Hepatic stellate cell (primary cell): ENCODE measurements around the gene ARMC9.
"Not testable (repeated sequence)": the region's sequence is repeated elsewhere in the genome, so short reads cannot be mapped to it uniquely, and the experiment has no call there.

Experiments used
- DNase-seq: peaks from one replicate; pipeline ENCODE4 v3.0.0; 2011; ENCODE audit warnings: low spot score

Gene ARMC9

GRCh38 chr2:231364061-231364460 lies 165.6 kb downstream of the ARMC9 start:
- DNase-seq: no peak

- DNase-seq: peak; percentile 92
These were observed 166.8 kb downstream of the ARMC9 start for GRCh38 chr2:231364961-231365810.

GRCh38 chr2:231367178-231367577 lies 168.7 kb downstream of the ARMC9 start:
- no peak for DNase-seq

GRCh38 chr2:231369580-231370428 lies 171.4 kb downstream of the ARMC9 start:
- no peak for DNase-seq

- no peak for DNase-seq
These were observed 172.0 kb downstream of the ARMC9 start for GRCh38 chr2:231370429-231370748.

- DNase-seq: no peak
These were observed 172.5 kb downstream of the ARMC9 start for GRCh38 chr2:231370749-231371429.

- no peak for DNase-seq
These were observed 173.1 kb downstream of the ARMC9 start for GRCh38 chr2:231371430-231372054.

GRCh38 chr2:231372326-231372725 lies 173.9 kb downstream of the ARMC9 start:
- no peak for DNase-seq

GRCh38 chr2:231373184-231373583 lies 174.8 kb downstream of the ARMC9 start:
- no peak for DNase-seq

- no peak for DNase-seq
These were observed 175.4 kb downstream of the ARMC9 start for GRCh38 chr2:231373786-231374349.

- no peak for DNase-seq
These were observed 176.3 kb downstream of the ARMC9 start for GRCh38 chr2:231374771-231375170.

- not testable (repeated sequence) for DNase-seq
These were observed 177.7 kb downstream of the ARMC9 start for GRCh38 chr2:231375994-231376615.

GRCh38 chr2:231376857-231377256 lies 178.4 kb downstream of the ARMC9 start:
- DNase-seq: no peak

GRCh38 chr2:231378026-231378722 lies 179.7 kb downstream of the ARMC9 start:
- DNase-seq: no peak

- no peak for DNase-seq
These were observed 181.1 kb downstream of the ARMC9 start for GRCh38 chr2:231379266-231380215.

GRCh38 chr2:231380307-231380706 lies 181.9 kb downstream of the ARMC9 start:
- DNase-seq: no peak

- DNase-seq: no peak
These were observed 182.8 kb downstream of the ARMC9 start for GRCh38 chr2:231380991-231381847.

GRCh38 chr2:231382116-231382515 lies 183.7 kb downstream of the ARMC9 start:
- no peak for DNase-seq
